Measurements from ENCODE around the gene ATAD3B.

GRCh38 chr1:1439546-1440261 lies 31.9 kb upstream of the ATAD3B start:
- no peak for TF ChIP-seq CTCF (tag by site-specific recombination; IDR thresholded peaks at IDR 0.05)
- TF ChIP-seq YY1 (tag by site-specific recombination; IDR thresholded peaks at IDR 0.05): no peak
- TF ChIP-seq ZFP37 (tag by site-specific recombination; IDR thresholded peaks at IDR 0.05): no peak
- no peak for TF ChIP-seq TCF7L2 (IDR thresholded peaks at IDR 0.05; ENCODE audit: borderline replicate concordance, low read depth, low read length)
- TF ChIP-seq ZNF350 (tag by site-specific recombination; IDR thresholded peaks at IDR 0.05): no peak
- TF ChIP-seq KLF16 (tag by site-specific recombination; IDR thresholded peaks at IDR 0.05): no peak
- no peak for TF ChIP-seq MYNN (tag by site-specific recombination; IDR thresholded peaks at IDR 0.05; ENCODE audit: borderline replicate concordance)
- no peak for TF ChIP-seq RBAK (tag by site-specific recombination; IDR thresholded peaks at IDR 0.05)
- no peak for TF ChIP-seq ZNF146 (tag by site-specific recombination; IDR thresholded peaks at IDR 0.05)
- no peak for TF ChIP-seq ZNF2 (tag by site-specific recombination; IDR thresholded peaks at IDR 0.05)
- no peak for TF ChIP-seq ZNF776 (tag by site-specific recombination; IDR thresholded peaks at IDR 0.05; ENCODE audit: borderline replicate concordance)

All from HEK293 (cell line).